ENCODE measurements around the gene MUS81.

- TF ChIP-seq EZH2 (IDR thresholded peaks at IDR 0.05; ENCODE audit: borderline replicate concordance) (no peak), CTCF (IDR thresholded peaks at IDR 0.05; ENCODE audit: poor library complexity) (no peak)
Observed at GRCh38 chr11:65899356-65900124, 39.3 kb downstream of the MUS81 start.
